Middle frontal gyrus (tissue), 1 donor: ENCODE data around the gene FBXO44.

Experiments
- DNase-seq: peaks from one replicate; pipeline ENCODE4 v3.0.0-alpha.2; 2015; ENCODE audit warnings: low spot score; ENCODE audit errors: extremely low spot score

The FBXO44 gene

DNA sequence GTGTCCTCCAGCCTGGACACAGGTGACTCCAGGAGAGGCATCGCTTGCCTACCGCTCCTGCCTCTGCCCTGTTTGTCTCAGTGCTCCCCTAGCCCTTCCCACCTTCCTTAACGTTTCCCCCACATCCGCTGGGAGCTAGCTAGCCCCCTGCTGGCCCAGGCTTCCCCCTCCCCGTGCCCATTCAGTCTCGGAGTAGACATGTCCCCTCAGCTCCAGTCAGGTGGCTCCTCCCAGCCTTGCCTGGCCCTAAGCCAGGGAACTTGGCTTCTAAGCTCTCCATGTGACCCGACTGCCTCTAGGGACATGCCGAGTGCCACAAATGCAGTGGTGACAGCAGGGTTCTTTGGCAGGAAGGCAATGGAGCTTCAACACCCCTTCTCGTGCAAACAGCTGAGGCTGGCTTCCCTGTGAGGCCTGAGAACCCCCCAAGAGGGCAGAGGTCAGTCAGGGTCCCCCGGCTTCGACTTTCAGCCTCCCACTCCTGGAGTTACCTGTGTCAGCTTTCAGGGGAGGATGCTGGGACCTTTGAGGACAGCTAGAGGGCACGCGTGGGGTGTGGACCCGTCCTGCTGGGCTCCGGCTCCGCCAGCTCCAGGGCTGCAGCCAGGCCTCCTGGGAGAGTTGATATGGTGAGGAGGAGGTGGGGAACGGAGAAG is 53.1 kb downstream of the FBXO44 start:
- DNase-seq = no peak

DNA sequence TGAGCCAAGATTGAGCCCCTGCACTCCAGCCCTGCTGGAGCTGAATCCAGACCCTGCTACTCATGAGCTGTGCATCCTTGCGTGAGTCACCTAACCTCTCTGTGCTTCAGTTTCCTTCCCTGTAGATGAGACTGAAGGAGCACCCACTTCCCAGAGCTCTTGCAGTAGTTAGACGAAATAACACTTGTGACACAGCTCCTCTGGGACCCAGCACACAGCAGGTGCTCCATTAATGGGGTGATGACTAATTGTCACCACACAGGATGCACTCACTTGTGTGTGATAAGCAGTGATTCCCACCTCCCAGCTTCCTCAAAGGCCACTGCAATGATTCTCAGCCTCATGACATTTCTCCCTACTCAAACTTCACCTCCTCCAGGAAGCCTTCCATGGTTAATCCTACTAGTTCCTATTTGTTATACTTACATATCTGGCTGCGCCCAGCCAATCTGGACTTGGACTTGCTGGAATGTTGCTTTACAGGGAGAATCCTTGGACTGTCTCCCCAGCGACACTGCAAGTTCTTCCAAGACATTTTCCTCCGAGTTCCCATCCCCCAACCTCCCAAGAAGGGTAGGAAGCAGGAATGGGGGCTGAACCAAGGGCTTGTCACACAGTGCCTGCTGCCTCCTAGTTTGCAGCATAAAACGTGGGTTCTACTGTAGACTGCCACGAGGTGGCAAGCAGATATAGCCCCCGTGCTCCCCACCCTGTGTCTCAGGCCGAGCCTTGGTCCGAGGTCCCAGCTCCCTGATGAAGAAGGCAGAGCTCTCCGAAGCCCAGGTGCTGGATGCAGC is 54.1 kb downstream of the FBXO44 start:
- DNase-seq = no peak

DNA sequence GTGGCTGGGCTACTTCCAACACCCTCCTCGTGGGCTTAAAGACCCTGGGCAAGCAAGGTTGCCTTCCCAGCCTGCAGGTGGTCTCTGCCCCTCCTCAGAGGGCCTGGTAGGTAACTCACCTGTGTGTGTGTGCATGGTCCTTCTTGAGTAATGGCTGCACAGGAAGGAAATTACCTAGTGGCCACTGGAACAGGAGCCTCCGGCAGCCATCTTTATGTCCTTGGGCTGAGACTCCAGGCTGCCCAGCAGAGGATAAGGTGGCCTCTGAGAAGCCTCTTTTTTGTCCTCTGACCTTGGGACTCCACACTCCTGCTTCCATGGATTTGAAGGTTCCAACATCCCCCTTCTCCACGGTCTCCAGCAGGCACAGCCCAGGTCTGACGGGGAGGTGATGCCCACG is 56.8 kb downstream of the FBXO44 start:
- DNase-seq = no peak

DNA sequence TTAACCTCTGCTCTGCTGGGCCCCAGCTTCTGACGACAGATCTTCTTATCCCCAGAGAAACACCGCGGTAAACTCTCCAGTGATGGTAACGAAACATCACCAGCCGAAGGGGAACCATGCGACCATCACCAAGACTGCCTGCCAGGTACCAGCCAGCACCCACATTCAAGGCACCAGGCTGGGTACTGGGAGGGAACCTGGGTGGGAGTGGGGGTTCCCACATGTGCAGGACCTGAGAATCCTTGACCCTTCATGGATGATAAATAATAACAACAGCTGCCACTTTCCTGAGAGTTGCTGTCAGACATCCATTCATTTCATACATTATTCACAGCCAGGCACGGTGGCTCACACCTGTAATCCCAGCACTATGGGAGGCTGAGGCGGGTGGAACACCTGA is 57.6 kb downstream of the FBXO44 start:
- no peak for DNase-seq
